SH-SY5Y (cell line): ENCODE measurements around the gene ADM2.

Experiments used
- GATA2 ChIP-seq: IDR thresholded peaks from 2 replicates; pipeline ENCODE4 v1.6.1; 2011; ENCODE audit warnings: mild to moderate bottlenecking, low read depth, low read length
- GATA3 ChIP-seq: IDR thresholded peaks from 2 replicates; pipeline ENCODE4 v1.6.1; 2011; ENCODE audit warnings: low read depth, mild to moderate bottlenecking, low read length, moderate library complexity

- TF ChIP-seq GATA2 = no peak
- TF ChIP-seq GATA3 = no peak
Observed at GRCh38 chr22:50473855-50474671, 7.3 kb upstream of the ADM2 start.
